ENCODE results near the gene NTRK3. TPM values are rescaled to one million over a fixed set of nuclear protein-coding genes. Genes with fewer than 3 reads are reported as not detected.

The NTRK3 gene
- polyA plus RNA-seq, 1 donor from 2014 or later = 42.7 TPM

GRCh38 chr15:87817553-87817952 lies 439.0 kb downstream of the NTRK3 start:
- Histone ChIP-seq H3K9ac (ENCODE audit: low read length) (no peak overlapping the region), H3K27me3 (ENCODE audit: insufficient read depth, low read depth, low read length) (no peaks in the 10 kb centered on the region), H3K4me2 (ENCODE audit: low read length) (no peak overlapping the region), H3K27ac (ENCODE audit: low read length) (no peak overlapping the region), H2AFZ (ENCODE audit: low read depth, low read length) (no peak overlapping the region), H3K9me3 (ENCODE audit: low read length) (no peaks in the 10 kb centered on the region), H3K79me2 (replicated peaks; ENCODE audit: insufficient read depth, low read length) (no peaks in the 10 kb centered on the region), H3K36me3 (ENCODE audit: insufficient read depth, low read length) (no peaks in the 10 kb centered on the region), H3K9me2 (ENCODE audit: insufficient read depth, low read length) (no peaks in the 10 kb centered on the region), H3K4me3 (ENCODE audit: low read length) (no peak overlapping the region), H4K20me1 (ENCODE audit: insufficient read depth) (no peaks in the 10 kb centered on the region), H3F3A (ENCODE audit: insufficient read depth, low read length, poor library complexity, severe bottlenecking) (no peaks in the 10 kb centered on the region)
- TF ChIP-seq RAD21 (conservative IDR thresholded peaks at IDR 0.05) (no peak), EZH2 (IDR thresholded peaks at IDR 0.05; ENCODE audit: borderline replicate concordance, insufficient read depth, low read length, poor library complexity, severe bottlenecking) (no peak), REST (IDR thresholded peaks at IDR 0.05; ENCODE audit: borderline replicate concordance) (no peak), MXI1 (conservative IDR thresholded peaks at IDR 0.05; ENCODE audit: poor library complexity, severe bottlenecking) (no peak), SMC3 (conservative IDR thresholded peaks at IDR 0.05; ENCODE audit: poor library complexity) (no peak), CTCF (IDR thresholded peaks at IDR 0.05; ENCODE audit: poor library complexity, severe bottlenecking) (no peak), EP300 (conservative IDR thresholded peaks at IDR 0.05; ENCODE audit: poor library complexity, severe bottlenecking) (no peak), TAF1 (IDR thresholded peaks at IDR 0.05; ENCODE audit: low read depth) (no peak), POLR2AphosphoS5 (IDR thresholded peaks at IDR 0.05) (no peak)

GRCh38 chr15:87816811-87817210 lies 439.7 kb downstream of the NTRK3 start:
- Histone ChIP-seq H3F3A (ENCODE audit: insufficient read depth, low read length, poor library complexity, severe bottlenecking) (no peaks in the 10 kb centered on the region), H3K79me2 (replicated peaks; ENCODE audit: insufficient read depth, low read length) (no peaks in the 10 kb centered on the region), H4K20me1 (ENCODE audit: insufficient read depth) (no peaks in the 10 kb centered on the region), H3K4me3 (ENCODE audit: low read length) (no peak overlapping the region), H3K36me3 (ENCODE audit: insufficient read depth, low read length) (no peaks in the 10 kb centered on the region), H3K27me3 (ENCODE audit: insufficient read depth, low read depth, low read length) (no peaks in the 10 kb centered on the region), H3K27ac (ENCODE audit: low read length) (no peak overlapping the region), H3K9me3 (ENCODE audit: low read length) (no peaks in the 10 kb centered on the region), H3K4me2 (ENCODE audit: low read length) (no peak overlapping the region), H3K9me2 (ENCODE audit: insufficient read depth, low read length) (no peaks in the 10 kb centered on the region), H2AFZ (ENCODE audit: low read depth, low read length) (no peak overlapping the region), H3K9ac (ENCODE audit: low read length) (no peak overlapping the region)
- no peak for TF ChIP-seq MXI1 (conservative IDR thresholded peaks at IDR 0.05; ENCODE audit: poor library complexity, severe bottlenecking)
- no peak for TF ChIP-seq TAF1 (IDR thresholded peaks at IDR 0.05; ENCODE audit: low read depth)
- no peak for TF ChIP-seq SMC3 (conservative IDR thresholded peaks at IDR 0.05; ENCODE audit: poor library complexity)
- no peak for TF ChIP-seq EP300 (conservative IDR thresholded peaks at IDR 0.05; ENCODE audit: poor library complexity, severe bottlenecking)
- TF ChIP-seq EZH2 (IDR thresholded peaks at IDR 0.05; ENCODE audit: borderline replicate concordance, insufficient read depth, low read length, poor library complexity, severe bottlenecking) = no peak
- no peak for TF ChIP-seq POLR2AphosphoS5 (IDR thresholded peaks at IDR 0.05)

All from neural cell (in vitro differentiated cells).